Measurements from ENCODE around the gene KIF21A.

The KIF21A gene

GRCh38 chr12:39390752-39391151 lies 52.2 kb downstream of the KIF21A start:
- no peak for DNase-seq

GRCh38 chr12:39389399-39390150 lies 53.3 kb downstream of the KIF21A start:
- no peak for DNase-seq

- DNase-seq, result no peak
These were observed 56.6 kb downstream of the KIF21A start for GRCh38 chr12:39386335-39386734.

- no peak for DNase-seq
These were observed 59.8 kb downstream of the KIF21A start for GRCh38 chr12:39383114-39383513.

- no peak for DNase-seq
These were observed 62.8 kb downstream of the KIF21A start for GRCh38 chr12:39380090-39380489.

- DNase-seq, result no peak
These were observed 64.6 kb downstream of the KIF21A start for GRCh38 chr12:39378341-39378740.

- no peak for DNase-seq
These were observed 67.6 kb downstream of the KIF21A start for GRCh38 chr12:39375206-39375808.

- DNase-seq, result no peak
These were observed 70.0 kb downstream of the KIF21A start for GRCh38 chr12:39372929-39373328.

- DNase-seq, result no peak
These were observed 70.6 kb downstream of the KIF21A start for GRCh38 chr12:39372204-39372925.

GRCh38 chr12:39369756-39370155 lies 73.2 kb downstream of the KIF21A start:
- no peak for DNase-seq

- DNase-seq, result no peak
These were observed 74.0 kb downstream of the KIF21A start for GRCh38 chr12:39368891-39369290.

- no peak for DNase-seq
These were observed 74.8 kb downstream of the KIF21A start for GRCh38 chr12:39368096-39368495.

GRCh38 chr12:39367494-39367893 lies 75.4 kb downstream of the KIF21A start:
- DNase-seq, result no peak

GRCh38 chr12:39365364-39366001 lies 77.4 kb downstream of the KIF21A start:
- no peak for DNase-seq

GRCh38 chr12:39364196-39364595 lies 78.7 kb downstream of the KIF21A start:
- DNase-seq, result no peak

- DNase-seq, result no peak
These were observed 83.3 kb downstream of the KIF21A start for GRCh38 chr12:39359645-39360044.

GRCh38 chr12:39357041-39357440 lies 85.9 kb downstream of the KIF21A start:
- no peak for DNase-seq

- no peak for DNase-seq
These were observed 87.1 kb downstream of the KIF21A start for GRCh38 chr12:39355841-39356240.

- DNase-seq, result no peak
These were observed 88.0 kb downstream of the KIF21A start for GRCh38 chr12:39354955-39355354.

GRCh38 chr12:39352471-39353017 lies 90.4 kb downstream of the KIF21A start:
- DNase-seq, result no peak

- no peak for DNase-seq
These were observed 91.8 kb downstream of the KIF21A start for GRCh38 chr12:39351153-39351552.
